22Rv1 (cell line): ENCODE data around the gene PAXX.

Source experiments
- H3K27ac ChIP-seq: fragments of 450-650 bp; 2 replicates; pipeline ENCODE4 v1.5.1; 2017
- ZFX ChIP-seq: fragments of 450-650 bp; IDR thresholded peaks from 2 replicates; pipeline ENCODE4 v1.6.1; 2017; ENCODE audit warnings: antibody characterized with exemption, borderline replicate concordance
- TF ChIP-seq, protein P1 (sequence below): fragments of 450-650 bp; IDR thresholded peaks from 2 replicates; pipeline ENCODE4 v1.5.1; 2017; ENCODE audit warnings: mild to moderate bottlenecking

Gene PAXX

DNA sequence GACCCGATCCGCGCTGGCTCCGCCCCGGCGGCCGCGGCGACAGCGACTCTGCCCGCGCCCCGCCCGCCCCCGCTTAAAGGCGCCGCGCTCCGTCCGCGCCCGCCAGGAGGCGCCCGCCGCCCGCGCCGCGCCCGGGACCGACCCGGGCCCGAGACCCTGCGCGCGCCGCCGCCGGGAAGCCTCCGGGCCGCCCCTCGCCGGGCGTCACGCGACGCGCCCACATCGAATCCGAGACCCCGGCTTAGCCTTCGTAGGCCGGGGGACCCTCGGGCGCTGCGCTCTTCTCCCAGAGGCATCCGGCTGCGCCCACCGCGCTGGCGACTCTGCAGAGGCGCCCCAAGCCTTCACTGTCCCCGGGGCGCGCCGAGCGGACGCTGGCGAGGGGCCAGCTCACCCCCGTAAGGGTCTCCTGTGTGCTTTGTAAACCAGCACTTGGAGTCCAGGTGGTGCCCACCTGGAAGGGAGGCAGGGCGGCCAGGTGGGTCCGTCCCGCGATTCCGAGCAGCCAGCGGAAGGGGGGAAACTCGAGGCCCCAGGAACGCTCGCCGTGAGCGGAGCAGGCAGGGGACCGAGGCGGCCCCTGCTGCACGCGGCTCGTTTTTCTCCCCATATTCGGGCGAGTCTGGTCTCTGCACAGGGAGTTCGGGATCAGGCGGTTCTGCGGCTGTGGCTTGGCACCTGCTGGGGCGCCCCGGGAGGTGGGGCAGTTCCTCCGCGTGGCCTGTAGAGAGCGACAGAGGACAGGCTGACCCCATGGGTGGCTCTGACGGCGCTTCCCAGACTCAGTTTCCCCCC lies 36.2 kb downstream of the PAXX start:
- no peak for TF ChIP-seq ZFX
- TF ChIP-seq, protein P1, sequence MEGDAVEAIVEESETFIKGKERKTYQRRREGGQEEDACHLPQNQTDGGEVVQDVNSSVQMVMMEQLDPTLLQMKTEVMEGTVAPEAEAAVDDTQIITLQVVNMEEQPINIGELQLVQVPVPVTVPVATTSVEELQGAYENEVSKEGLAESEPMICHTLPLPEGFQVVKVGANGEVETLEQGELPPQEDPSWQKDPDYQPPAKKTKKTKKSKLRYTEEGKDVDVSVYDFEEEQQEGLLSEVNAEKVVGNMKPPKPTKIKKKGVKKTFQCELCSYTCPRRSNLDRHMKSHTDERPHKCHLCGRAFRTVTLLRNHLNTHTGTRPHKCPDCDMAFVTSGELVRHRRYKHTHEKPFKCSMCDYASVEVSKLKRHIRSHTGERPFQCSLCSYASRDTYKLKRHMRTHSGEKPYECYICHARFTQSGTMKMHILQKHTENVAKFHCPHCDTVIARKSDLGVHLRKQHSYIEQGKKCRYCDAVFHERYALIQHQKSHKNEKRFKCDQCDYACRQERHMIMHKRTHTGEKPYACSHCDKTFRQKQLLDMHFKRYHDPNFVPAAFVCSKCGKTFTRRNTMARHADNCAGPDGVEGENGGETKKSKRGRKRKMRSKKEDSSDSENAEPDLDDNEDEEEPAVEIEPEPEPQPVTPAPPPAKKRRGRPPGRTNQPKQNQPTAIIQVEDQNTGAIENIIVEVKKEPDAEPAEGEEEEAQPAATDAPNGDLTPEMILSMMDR: peak; percentile 73
- H3K27ac ChIP-seq: peak overlapping the region; percentile 91

DNA sequence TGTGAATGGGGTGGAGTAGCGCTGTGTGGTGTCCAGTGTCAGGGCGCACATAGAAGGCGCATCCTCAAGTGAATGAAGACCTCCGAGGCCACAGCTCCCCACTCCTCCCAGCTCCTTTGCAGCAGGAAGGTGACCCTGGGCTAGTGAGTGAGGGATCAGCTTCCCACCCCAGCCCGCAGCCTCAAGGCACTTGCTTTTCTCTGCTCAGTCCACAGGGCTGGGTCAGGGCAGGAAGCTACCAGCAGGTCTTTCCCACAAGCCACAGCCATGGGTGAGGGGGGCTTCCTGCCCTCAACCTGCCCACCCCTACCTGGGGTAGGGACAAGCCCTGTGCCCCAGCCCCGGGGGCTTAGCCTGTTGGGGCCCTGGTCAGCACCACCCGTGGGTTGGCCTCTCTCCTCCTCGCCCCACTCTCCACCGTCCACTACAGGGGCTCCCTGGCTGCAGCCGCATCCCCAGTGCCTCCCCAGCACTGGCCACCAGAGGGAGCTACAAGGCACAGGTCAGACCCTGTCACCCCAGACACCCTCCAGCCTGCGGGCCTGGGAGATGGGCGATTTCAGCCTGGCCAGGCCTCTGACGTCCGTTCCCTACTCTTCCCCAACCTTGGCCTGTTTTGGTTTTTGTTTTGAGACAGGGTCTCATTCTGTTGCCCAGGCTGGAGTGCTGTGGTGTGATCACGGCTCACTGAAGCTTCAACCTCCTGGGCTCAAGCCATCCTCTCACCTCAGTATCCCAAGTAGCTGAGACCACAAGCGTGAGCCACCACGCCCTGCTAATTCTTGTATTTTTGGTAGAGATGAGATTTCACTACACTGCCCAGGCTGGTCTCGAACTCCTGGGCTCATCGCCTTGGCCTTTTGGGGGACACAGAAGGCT lies 37.1 kb downstream of the PAXX start:
- peak overlapping the region; percentile 91 for H3K27ac ChIP-seq
- TF ChIP-seq, protein P1: peak; percentile 93
- no peak for TF ChIP-seq ZFX

- TF ChIP-seq, protein P1: no peak
- no peak for TF ChIP-seq ZFX
- no peak overlapping the region for H3K27ac ChIP-seq
Observed at GRCh38 chr9:137030006-137030405, 37.8 kb downstream of the PAXX start.

GRCh38 chr9:137030538-137031527 lies 38.6 kb downstream of the PAXX start:
- TF ChIP-seq ZFX: no peak
- TF ChIP-seq, protein P1: no peak
- H3K27ac ChIP-seq: no peak overlapping the region

DNA sequence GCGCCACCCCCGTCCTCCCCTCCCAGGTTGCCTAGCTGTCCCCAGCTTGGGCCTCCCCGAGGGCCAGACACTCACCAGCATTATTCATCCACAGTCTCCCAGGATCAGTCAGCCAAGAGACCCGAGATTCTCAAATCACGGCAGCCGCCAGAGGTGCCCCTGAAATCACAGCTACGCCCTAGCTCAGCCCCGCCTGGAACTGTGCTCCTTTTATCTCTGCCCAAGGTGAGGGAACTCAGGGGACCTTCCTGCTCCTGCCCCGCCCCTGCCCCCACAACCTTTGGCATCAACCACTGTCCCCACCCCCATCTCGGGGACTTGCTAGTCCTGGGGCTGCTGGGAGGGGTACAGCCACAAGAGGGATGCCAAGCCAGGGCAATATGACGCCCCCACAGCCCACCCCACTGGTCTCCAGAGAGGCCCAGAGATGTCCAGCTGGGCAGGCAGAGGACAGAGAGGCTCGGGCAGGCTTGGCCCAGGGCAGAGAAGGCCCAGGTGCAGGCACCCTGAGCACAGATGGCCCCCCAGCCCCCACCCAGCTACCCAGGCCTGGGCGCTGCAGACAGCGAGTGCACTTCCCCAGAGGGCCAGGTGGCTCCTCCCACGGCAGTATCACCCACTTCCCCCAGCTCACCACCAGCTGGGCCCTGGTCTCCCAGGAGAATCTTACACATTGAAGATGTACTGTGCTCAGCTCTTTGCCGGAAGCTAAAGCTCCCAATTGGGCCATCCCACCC lies 39.9 kb downstream of the PAXX start, which contains the start of gene FUT7:
FUT7 (minus strand) TSS at position 185 of the 737 bp plus-strand sequence; CDS start at position 88, 97 bp downstream.
- 0 out of 2 replicates have a peak within 1 kb of the TSS, but pooled peaks have one; percentile 39 for H3K27ac ChIP-seq
- no peak for TF ChIP-seq ZFX
- TF ChIP-seq, protein P1: no peak

DNA sequence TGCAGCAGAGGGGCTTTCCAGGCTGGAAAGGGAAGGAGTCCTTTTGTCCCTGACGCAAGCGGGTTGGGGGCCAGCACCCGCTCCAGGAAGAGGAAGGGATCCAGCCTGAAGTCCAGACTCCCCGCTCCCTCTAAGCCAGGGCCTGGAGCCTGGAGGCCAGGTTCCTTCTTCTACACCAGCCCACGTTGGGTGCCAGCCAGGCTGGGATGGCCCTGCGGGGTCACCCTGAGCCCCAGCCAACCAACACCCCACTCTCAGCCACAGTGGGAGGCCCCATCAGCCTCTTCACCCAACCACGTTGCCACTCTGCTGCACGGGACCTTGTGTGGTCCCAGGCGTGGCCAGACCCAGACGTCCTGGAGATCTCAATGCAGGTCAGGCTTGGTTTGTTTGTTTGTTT lies 40.6 kb downstream of the PAXX start:
- TF ChIP-seq, protein P1: no peak
- H3K27ac ChIP-seq: 0 out of 2 replicates have a peak overlapping the region, but pooled peaks have one; percentile 39

GRCh38 chr9:137033481-137033880 lies 41.3 kb downstream of the PAXX start:
- peak overlapping the region; percentile 39; the same call in 1 of the 2 replicates for H3K27ac ChIP-seq
